HepG2 (cell line): ENCODE measurements around the gene ATP2B2. TPM values are rescaled to one million over a fixed set of nuclear protein-coding genes. Genes with fewer than 3 reads are reported as not detected.

Experiments used
- ATAC-seq: fragments of 200-7000 bp; cut with Tn5 transposase; 3 replicates; pipeline ENCODE4 v1.9.1; 2020; ENCODE audit warnings: mild to moderate bottlenecking, moderate library complexity
- BruUV-seq: library from RNA; stranded (reverse); fragments of 400-500 nt; replicated peaks from 2 replicates; lab custom pipeline; 2021; lab: Mats Ljungman, UMichigan
- CTCF ChIA-PET: fragments of 300-600 bp; formaldehyde crosslinking; extraction: SDS; loops from one replicate; lab custom pipeline; 2021; ENCODE audit warnings: low total read pairs, inconsistent platforms, low intra/inter-chr PET ratio; lab: Yijun Ruan, JAX
- POLR2A ChIA-PET: fragments of 350-600 bp; sonication (Branson Sonifier 250); formaldehyde crosslinking; loops from one replicate; lab custom pipeline; 2020; ENCODE audit warnings: antibody characterized with exemption, inconsistent platforms; lab: Yijun Ruan, JAX
- DNase-seq: peaks from one replicate; pipeline ENCODE4 v3.0.0-alpha.2; 2015; ENCODE audit warnings: low spot score
- FAIRE-seq: peaks from 3 replicates; lab custom pipeline; 2011; peaks lifted over from hg19 to GRCh38; lab: Jason Lieb, UNC
- H2AFZ ChIP-seq: one replicate; pipeline ENCODE4 v1.6.1; 2011; ENCODE audit warnings: low read length, inconsistent platforms
- H3K27ac ChIP-seq: fragments of 300-600 bp; 3 replicates; pipeline ENCODE4 v1.8.0; 2011; ENCODE audit warnings: mixed run types, mild to moderate bottlenecking, mixed read lengths, low read length, inconsistent platforms; ENCODE audit not compliant: insufficient read depth; ENCODE audit errors: extremely low read length
- H3K27me3 ChIP-seq, 2 experiments: fragments of 200-600 bp in 1 of 2; 2 replicates in 1 of 2; 3 replicates in 1 of 2; pipeline versions ENCODE4 v1.6.0 to v1.8.0; 2011; ENCODE audit warnings: low read length in 2 of 2, mild to moderate bottlenecking in 2 of 2, moderate library complexity in 2 of 2, inconsistent platforms in 1 of 2; ENCODE audit not compliant: insufficient read depth in 2 of 2, control insufficient read depth in 1 of 2
- H3K36me3 ChIP-seq, 2 experiments: fragments of 200-600 bp in 1 of 2; replicated peaks in 1 of 2; 2 replicates in 1 of 2; 3 replicates in 1 of 2; pipeline versions ENCODE4 v1.5.1 to v1.8.0; 2011; ENCODE audit warnings: low read length in 2 of 2, inconsistent platforms in 1 of 2; ENCODE audit not compliant: insufficient read depth in 2 of 2, control insufficient read depth in 1 of 2
- H3K4me1 ChIP-seq: 2 replicates; pipeline ENCODE4 v1.5.1; 2012; ENCODE audit warnings: low read length, inconsistent platforms; ENCODE audit not compliant: insufficient read depth
- H3K4me2 ChIP-seq: 2 replicates; pipeline ENCODE4 v1.6.0; 2011; ENCODE audit warnings: low read depth, low read length, inconsistent platforms
- H3K4me3 ChIP-seq, 3 experiments: fragments of 200-600 bp in 1 of 3; sonication (generic), shearing (Covaris generic) in 1 of 3; replicated peaks in 1 of 3; 2 replicates each; pipeline ENCODE4 v1.5.1; 2011 to 2016; ENCODE audit warnings: low read length in 3 of 3, inconsistent platforms in 2 of 3, low read depth in 2 of 3, mild to moderate bottlenecking in 2 of 3, control low read depth in 1 of 3, mixed read lengths in 1 of 3; ENCODE audit not compliant: insufficient read depth in 1 of 3
- H3K79me2 ChIP-seq: one replicate; pipeline ENCODE4 v1.6.1; 2011; ENCODE audit warnings: low read length, inconsistent platforms; ENCODE audit not compliant: insufficient read depth
- H3K9ac ChIP-seq: 2 replicates; pipeline ENCODE4 v1.6.0; 2011; ENCODE audit warnings: mild to moderate bottlenecking, low read depth, low read length, inconsistent platforms; ENCODE audit not compliant: insufficient read depth
- H3K9me3 ChIP-seq: 2 replicates; pipeline ENCODE4 v1.5.1; 2012; ENCODE audit warnings: mild to moderate bottlenecking, low read length
- H4K20me1 ChIP-seq: 2 replicates; pipeline ENCODE4 v1.6.0; 2011; ENCODE audit warnings: inconsistent platforms, mild to moderate bottlenecking, low read length, moderate library complexity; ENCODE audit not compliant: insufficient read depth
- ELF1 ChIP-seq: sonication (generic); formaldehyde crosslinking; IDR thresholded peaks from 2 replicates; pipeline ENCODE4 v1.4.0; 2020; ENCODE audit warnings: missing genetic modification reagents
- ELF3 ChIP-seq: IDR thresholded peaks from 2 replicates; pipeline ENCODE4 v1.6.1; 2016; ENCODE audit warnings: missing genetic modification reagents, missing compliant biosample characterization
- EP300 ChIP-seq, 3 experiments: sonication (generic) in 1 of 3; formaldehyde crosslinking in 1 of 3; IDR thresholded peaks; 2 replicates each; pipeline versions ENCODE4 v1.5.1 to v1.6.1; 2011 to 2020; ENCODE audit warnings: low read depth in 2 of 3, low read length in 2 of 3, borderline replicate concordance in 1 of 3, improper control_type of control experiment in 1 of 3, mild to moderate bottlenecking in 1 of 3, missing genetic modification reagents in 1 of 3, moderate library complexity in 1 of 3
- GATAD2A ChIP-seq: IDR thresholded peaks from 2 replicates; pipeline ENCODE4 v1.6.1; 2016
- HDAC1 ChIP-seq: sonication (generic); formaldehyde crosslinking; IDR thresholded peaks from 2 replicates; pipeline ENCODE4 v1.5.1; 2020; ENCODE audit warnings: mild to moderate bottlenecking, missing genetic modification reagents
- HIVEP1 ChIP-seq: sonication (generic); formaldehyde crosslinking; IDR thresholded peaks from 2 replicates; pipeline ENCODE4 v1.4.0; 2020; ENCODE audit warnings: mild to moderate bottlenecking, missing genetic modification reagents
- HMGXB4 ChIP-seq, 2 experiments: sonication (generic) in 1 of 2; formaldehyde crosslinking in 1 of 2; IDR thresholded peaks; 2 replicates each; pipeline versions ENCODE4 v1.4.0 to v1.6.1; 2018 to 2020; ENCODE audit warnings: missing genetic modification reagents in 2 of 2, borderline replicate concordance in 1 of 2, low read depth in 1 of 2, mild to moderate bottlenecking in 1 of 2, missing biosample characterization in 1 of 2
- KDM6A ChIP-seq: IDR thresholded peaks from 2 replicates; pipeline ENCODE4 v1.6.1; 2016; ENCODE audit warnings: low read depth
- NCOR1 ChIP-seq: fragments of 200-600 bp; sonication (generic); IDR thresholded peaks from 2 replicates; pipeline ENCODE4 v1.7.0; 2017; ENCODE audit warnings: antibody characterized with exemption, low read length, borderline replicate concordance
- PRDM10 ChIP-seq: sonication (generic); formaldehyde crosslinking; IDR thresholded peaks from 2 replicates; pipeline ENCODE4 v1.4.0; 2020; ENCODE audit warnings: low read depth, missing genetic modification reagents
- TERF1 ChIP-seq: sonication (generic); formaldehyde crosslinking; IDR thresholded peaks from 2 replicates; pipeline ENCODE4 v1.8.0; 2022; ENCODE audit warnings: mild to moderate bottlenecking, missing genetic modification reagents, moderate library complexity
- ZMYM4 ChIP-seq: sonication (generic); formaldehyde crosslinking; IDR thresholded peaks from 2 replicates; pipeline ENCODE4 v1.8.1; 2023; ENCODE audit warnings: mild to moderate bottlenecking, missing genetic modification reagents
- ZNF317 ChIP-seq: sonication (generic); formaldehyde crosslinking; IDR thresholded peaks from 2 replicates; pipeline ENCODE4 v1.5.0; 2020; ENCODE audit warnings: mild to moderate bottlenecking, missing genetic modification reagents
- ZNF383 ChIP-seq: sonication (generic); formaldehyde crosslinking; IDR thresholded peaks from 2 replicates; pipeline ENCODE4 v1.4.0; 2020; ENCODE audit warnings: missing genetic modification reagents, mild to moderate bottlenecking, borderline replicate concordance
- ZNF430 ChIP-seq: sonication (generic); formaldehyde crosslinking; IDR thresholded peaks from 2 replicates; pipeline ENCODE4 v1.9.0; 2021; ENCODE audit warnings: mild to moderate bottlenecking, missing genetic modification reagents
- ZNF777 ChIP-seq: sonication (generic); formaldehyde crosslinking; IDR thresholded peaks from 2 replicates; pipeline ENCODE4 v1.4.0; 2020; ENCODE audit warnings: missing genetic modification reagents
- WGBS: methylation state at CpG from one replicate; pipeline ENCODE4 v1.1.6; 2017; ENCODE audit warnings: low lambda C conversion rate; 5-methylcytosine and 5-hydroxymethylcytosine counted together
- in situ Hi-C: cut with HindIII; loops from 2 replicates; pipeline ENCODE4 v1.10.0; 2017; ENCODE audit warnings: low pct_unique_long_range_greater_than_20kb; ENCODE audit not compliant: extremely low pct_ligation_motif_present
- intact Hi-C: fragments of 100-400 bp; cut with micrococcal nuclease; formaldehyde crosslinking; loops from one replicate; pipeline ENCODE4 v1.10.0; 2022; ENCODE audit not compliant: unreplicated experiment
- polyA plus RNA-seq, 8 experiments: library from polyadenylated mRNA; depleted of rRNA in 3 of 8; stranded (reverse) in 7 of 8; unstranded in 1 of 8; fragments of >200 nt; fragmentation: Illumina TruSeq in 4 of 8; extraction: Trizol in 4 of 8; gene quantifications; 2 replicates each; pipeline versions ENCODE4 v1.2.1 to v1.2.3, GENCODE V29; 2011 to 2016; ENCODE audit warnings: low read depth in 4 of 8, missing spikeins in 1 of 8, mixed read lengths in 1 of 8; ENCODE audit not compliant: insufficient read depth in 1 of 8
- total RNA-seq, 5 experiments: library from RNA; depleted of rRNA; stranded (reverse); fragments of >200 nt; fragmentation: Illumina TruSeq; extraction: Trizol; gene quantifications; 2 replicates each; pipeline ENCODE4 v1.2.3, GENCODE V29; 2016; ENCODE audit warnings: low read depth in 1 of 5

ATP2B2 gene
- total and polyA plus RNA-seq, 2 of the 13 experiments (the other 11 are each of a cell fraction or from before 2014, with no cell fraction given), result 1.5 to 2.3 TPM

- ChIA-PET CTCF (no interaction called here), POLR2A (interaction anchor here (0.6 to 1.6 kb wide), 8 partner anchors 9 to 347 kb away, joined by 3 to 9 read pairs (median 4); partner anchors contain the start of genes SEC13 and TATDN2)
- no peaks in the 10 kb centered on the region for H3K79me2 ChIP-seq
- H4K20me1 ChIP-seq, result no peaks in the 10 kb centered on the region
- BruUV-seq, result TSS peak; percentile 31
- H3K27me3 ChIP-seq, result no peaks in the 10 kb centered on the region
- peaks cover 6 to 9% of the 10 kb centered on the region in 2 experiments; a peak in 4 of 5 replicates for H3K36me3 ChIP-seq
- H3K27ac ChIP-seq, result peak within 1 kb of the TSS; percentile 62
- H3K9me3 ChIP-seq, result no peaks in the 10 kb centered on the region
- intact Hi-C loops (no loop called here), in situ Hi-C loops (no loop called here)
- peaks cover 52% of the 10 kb centered on the region for H3K4me1 ChIP-seq
- H2AFZ ChIP-seq, result no peak within 1 kb of the TSS
- no peak within 1 kb of the TSS for H3K9ac ChIP-seq
- ATAC-seq, result peak; percentile 62
- FAIRE-seq, result peak; percentile 42
- peak within 1 kb of the TSS; percentile 67 for H3K4me2 ChIP-seq
- peak within 1 kb of the TSS in 2 of 3 experiments; percentile 11 to 35; a peak in 1 of 6 replicates for H3K4me3 ChIP-seq
- WGBS, result 43% methylated on average over 12 of the region's 12 CpGs
- DNase-seq, result peak; percentile 79
- TF ChIP-seq ELF3 (peak; percentile 61), HIVEP1 (CRISPR knock-in tag) (0 out of 2 replicates have a peak, but pooled peaks have one; percentile 24), TERF1 (no peak), PRDM10 (CRISPR knock-in tag) (peak; percentile 65), GATAD2A (peak; percentile 79), HMGXB4 (CRISPR knock-in tag; IDR thresholded peaks at IDR 0.05; ENCODE audit: borderline replicate concordance in 1 of 2, low read depth in 1 of 2) (no peak), ZNF383 (CRISPR knock-in tag) (no peak), ZMYM4 (peak; percentile 61), ELF1 (CRISPR knock-in tag) (peak; percentile 59), NCOR1 (no peak), ZNF317 (CRISPR knock-in tag) (no peak), HDAC1 (CRISPR knock-in tag) (peak; percentile 79), ZNF430 (0 out of 2 replicates have a peak, but pooled peaks have one; percentile 38), KDM6A (CRISPR knock-in tag) (peak; percentile 74), EP300 (IDR thresholded peaks at IDR 0.05; ENCODE audit: low read depth in 2 of 2, low read length in 2 of 2) (peak in 1 of 2 experiments; percentile 80; a peak in 2 of 4 replicates), EP300 (CRISPR knock-in tag; IDR thresholded peaks at IDR 0.05; ENCODE audit: borderline replicate concordance) (peak; percentile 59; the same call in 1 of the 2 replicates), ZNF777 (CRISPR knock-in tag) (0 out of 2 replicates have a peak, but pooled peaks have one; percentile 16)
These were observed 212.6 kb downstream of the ATP2B2 start, which contains the start of gene GHRL for GRCh38 chr3:10292505-10293419. GHRL (minus strand) TSS chr3:10292947; CDS start chr3:10290180, 2,767 bp downstream.
